Measurements from ENCODE around the gene SDCBP2. TPM values are rescaled to one million over a fixed set of nuclear protein-coding genes. Genes with fewer than 3 reads are reported as not detected.

SDCBP2 gene
- total and polyA plus RNA-seq, 4 donors: 1.9 to 6.1 (median 4.7) TPM

DNA sequence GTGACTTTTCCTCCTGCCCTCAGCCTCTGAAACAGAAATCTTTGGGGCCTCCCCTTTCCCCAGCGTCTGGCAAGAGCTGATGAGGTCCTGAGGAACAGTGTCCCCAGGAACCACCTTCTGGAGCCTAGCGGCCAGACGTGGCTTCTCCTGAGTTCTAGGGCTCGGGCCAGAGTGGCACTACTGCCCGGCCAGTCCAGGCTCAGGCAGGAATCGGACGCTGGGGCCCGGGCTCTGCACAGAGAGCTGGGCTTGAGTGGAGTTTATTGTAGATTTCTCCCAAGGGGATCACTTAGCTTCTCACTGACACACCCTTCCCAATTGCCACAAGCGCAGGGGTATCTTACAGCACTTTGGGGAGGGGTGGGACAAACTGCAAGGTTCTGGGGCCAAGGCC, 20.2 kb downstream of the SDCBP2 start:
- H3K36me3 ChIP-seq (ENCODE audit: control insufficient read depth in 4 of 4, insufficient read depth in 3 of 4, low read depth in 1 of 4, low read length in 3 of 4): peaks cover 0 to 3% (median 0%) of the 10 kb centered on the region in 4 donors
- no peak for DNase-seq (ENCODE audit: low spot score)
- 96% methylated on average over 9 of the region's 9 CpGs for WGBS

DNA sequence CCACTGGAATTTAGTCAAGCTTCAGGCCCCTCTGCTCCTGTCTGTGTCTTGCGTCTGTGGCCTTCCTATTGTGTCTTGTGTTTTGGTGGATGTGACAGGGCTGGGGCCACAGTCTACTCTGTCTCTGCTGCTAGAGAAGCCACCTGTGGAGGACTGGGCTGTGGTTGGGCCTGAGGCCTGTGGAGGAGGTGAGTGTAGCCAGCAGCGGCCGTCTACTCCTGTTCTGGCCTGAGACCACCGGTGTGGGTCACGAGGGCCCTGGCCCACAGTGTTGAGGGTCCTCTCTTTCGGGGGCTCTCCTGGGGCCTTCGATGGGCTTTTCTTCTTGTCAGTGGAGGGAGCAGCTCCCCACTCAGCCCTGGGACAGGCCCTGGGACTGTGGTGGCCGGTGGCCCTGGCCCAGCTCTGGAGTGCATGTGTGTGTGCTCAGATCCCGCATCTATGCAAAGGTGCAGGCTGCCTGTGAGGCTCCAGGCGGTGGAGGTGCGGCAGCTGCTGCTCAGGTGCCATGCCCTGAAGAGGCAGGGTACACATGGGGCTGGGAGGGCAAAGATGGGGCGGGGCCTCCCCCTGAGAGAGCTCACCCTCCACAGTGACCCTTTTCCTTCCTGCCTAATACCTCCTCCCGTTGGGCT, 20.8 kb downstream of the SDCBP2 start:
- Histone ChIP-seq H3K27ac (ENCODE audit: low read depth in 1 of 2, low read length in 2 of 2) (no peak overlapping the region), H3K4me3 (ENCODE audit: low read depth in 1 of 3, low read length in 3 of 3) (no peak overlapping the region), H3K9ac (ENCODE audit: low read depth in 1 of 2, low read length in 2 of 2) (no peak overlapping the region), H3K36me3 (ENCODE audit: control insufficient read depth in 4 of 4, insufficient read depth in 3 of 4, low read depth in 1 of 4, low read length in 3 of 4) (peaks cover 0 to 3% (median 0%) of the 10 kb centered on the region in 4 donors), H3K27me3 (ENCODE audit: control insufficient read depth in 4 of 4, insufficient read depth in 4 of 4, low read length in 3 of 4) (no peaks in the 10 kb centered on the region), H3K4me1 (ENCODE audit: control insufficient read depth in 4 of 4, insufficient read depth in 4 of 4, low read length in 3 of 4) (peaks cover 0 to under 1% (median 0%) of the 10 kb centered on the region in 4 donors), H3K9me3 (ENCODE audit: control insufficient read depth in 4 of 4, low read length in 3 of 4) (no peaks in the 10 kb centered on the region)
- TF ChIP-seq HNF4G (IDR thresholded peaks at IDR 0.05) (no peak), RAD21 (IDR thresholded peaks at IDR 0.05) (no peak), NR2F2 (IDR thresholded peaks at IDR 0.05) (no peak)
- WGBS: 95% methylated on average over 13 of the region's 13 CpGs
- no peak for DNase-seq (ENCODE audit: low spot score)

More for the DNA sequence above, 20.2 kb downstream of the SDCBP2 start:
- Histone ChIP-seq H3K4me1 (ENCODE audit: control insufficient read depth in 4 of 4, insufficient read depth in 4 of 4, low read length in 3 of 4) (peaks cover 0 to 5% (median 2%) of the 10 kb centered on the region in 4 donors), H3K9me3 (ENCODE audit: control insufficient read depth in 4 of 4, low read length in 3 of 4) (no peaks in the 10 kb centered on the region), H3K4me3 (ENCODE audit: low read depth in 1 of 3, low read length in 3 of 3) (no peak overlapping the region), H3K27me3 (ENCODE audit: control insufficient read depth in 4 of 4, insufficient read depth in 4 of 4, low read length in 3 of 4) (no peaks in the 10 kb centered on the region), H3K27ac (ENCODE audit: low read depth in 1 of 2, low read length in 2 of 2) (no peak overlapping the region), H3K9ac (ENCODE audit: low read depth in 1 of 2, low read length in 2 of 2) (no peak overlapping the region)
- no peak for TF ChIP-seq HNF4A (conservative IDR thresholded peaks at IDR 0.05)
- TF ChIP-seq RXRA (IDR thresholded peaks at IDR 0.05): no peak
- TF ChIP-seq NR2F2 (IDR thresholded peaks at IDR 0.05): no peak

DNA sequence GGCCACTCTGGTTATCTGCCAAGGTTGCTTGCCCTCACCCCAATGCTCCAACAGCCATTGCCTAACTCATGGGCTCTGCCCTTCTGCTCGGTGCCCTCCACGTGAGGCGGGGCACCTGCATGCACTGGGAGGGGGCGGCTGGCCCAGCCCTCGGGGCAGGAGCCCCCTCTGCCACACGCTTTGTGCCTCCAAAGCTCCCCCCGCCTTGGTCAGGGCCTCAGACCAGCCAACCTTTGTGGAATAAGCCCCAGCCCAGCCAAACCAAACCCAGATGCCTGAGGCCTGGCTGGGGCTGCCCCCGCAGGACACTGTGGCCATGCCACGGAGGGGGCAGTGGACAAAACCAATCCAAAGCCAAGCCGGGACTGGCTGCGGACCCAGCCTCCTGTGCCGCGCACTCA, 21.4 kb downstream of the SDCBP2 start:
- Histone ChIP-seq H3K9ac (ENCODE audit: low read depth in 1 of 2, low read length in 2 of 2) (no peak overlapping the region), H3K4me3 (ENCODE audit: low read depth in 1 of 3, low read length in 3 of 3) (no peak overlapping the region), H3K27me3 (ENCODE audit: control insufficient read depth in 4 of 4, insufficient read depth in 4 of 4, low read length in 3 of 4) (no peaks in the 10 kb centered on the region), H3K9me3 (ENCODE audit: control insufficient read depth in 4 of 4, low read length in 3 of 4) (no peaks in the 10 kb centered on the region), H3K27ac (ENCODE audit: low read depth in 1 of 2, low read length in 2 of 2) (no peak overlapping the region), H3K36me3 (ENCODE audit: control insufficient read depth in 4 of 4, insufficient read depth in 3 of 4, low read depth in 1 of 4, low read length in 3 of 4) (peaks cover 0 to 3% (median 0%) of the 10 kb centered on the region in 4 donors), H3K4me1 (ENCODE audit: control insufficient read depth in 4 of 4, insufficient read depth in 4 of 4, low read length in 3 of 4) (no peaks in the 10 kb centered on the region)
- no peak for DNase-seq (ENCODE audit: low spot score)
- TF ChIP-seq FOXA2 (IDR thresholded peaks at IDR 0.05): no peak
- no peak for TF ChIP-seq RAD21 (IDR thresholded peaks at IDR 0.05)
- TF ChIP-seq, protein P1, sequence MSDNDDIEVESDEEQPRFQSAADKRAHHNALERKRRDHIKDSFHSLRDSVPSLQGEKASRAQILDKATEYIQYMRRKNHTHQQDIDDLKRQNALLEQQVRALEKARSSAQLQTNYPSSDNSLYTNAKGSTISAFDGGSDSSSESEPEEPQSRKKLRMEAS (IDR thresholded peaks at IDR 0.05): no peak
- TF ChIP-seq, protein P2, sequence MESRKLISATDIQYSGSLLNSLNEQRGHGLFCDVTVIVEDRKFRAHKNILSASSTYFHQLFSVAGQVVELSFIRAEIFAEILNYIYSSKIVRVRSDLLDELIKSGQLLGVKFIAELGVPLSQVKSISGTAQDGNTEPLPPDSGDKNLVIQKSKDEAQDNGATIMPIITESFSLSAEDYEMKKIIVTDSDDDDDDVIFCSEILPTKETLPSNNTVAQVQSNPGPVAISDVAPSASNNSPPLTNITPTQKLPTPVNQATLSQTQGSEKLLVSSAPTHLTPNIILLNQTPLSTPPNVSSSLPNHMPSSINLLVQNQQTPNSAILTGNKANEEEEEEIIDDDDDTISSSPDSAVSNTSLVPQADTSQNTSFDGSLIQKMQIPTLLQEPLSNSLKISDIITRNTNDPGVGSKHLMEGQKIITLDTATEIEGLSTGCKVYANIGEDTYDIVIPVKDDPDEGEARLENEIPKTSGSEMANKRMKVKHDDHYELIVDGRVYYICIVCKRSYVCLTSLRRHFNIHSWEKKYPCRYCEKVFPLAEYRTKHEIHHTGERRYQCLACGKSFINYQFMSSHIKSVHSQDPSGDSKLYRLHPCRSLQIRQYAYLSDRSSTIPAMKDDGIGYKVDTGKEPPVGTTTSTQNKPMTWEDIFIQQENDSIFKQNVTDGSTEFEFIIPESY (IDR thresholded peaks at IDR 0.05): no peak
- no peak for TF ChIP-seq GABPA (IDR thresholded peaks at IDR 0.05 in 1 of 2, conservative IDR thresholded peaks at IDR 0.05 in 1 of 2)
- TF ChIP-seq, protein P3, sequence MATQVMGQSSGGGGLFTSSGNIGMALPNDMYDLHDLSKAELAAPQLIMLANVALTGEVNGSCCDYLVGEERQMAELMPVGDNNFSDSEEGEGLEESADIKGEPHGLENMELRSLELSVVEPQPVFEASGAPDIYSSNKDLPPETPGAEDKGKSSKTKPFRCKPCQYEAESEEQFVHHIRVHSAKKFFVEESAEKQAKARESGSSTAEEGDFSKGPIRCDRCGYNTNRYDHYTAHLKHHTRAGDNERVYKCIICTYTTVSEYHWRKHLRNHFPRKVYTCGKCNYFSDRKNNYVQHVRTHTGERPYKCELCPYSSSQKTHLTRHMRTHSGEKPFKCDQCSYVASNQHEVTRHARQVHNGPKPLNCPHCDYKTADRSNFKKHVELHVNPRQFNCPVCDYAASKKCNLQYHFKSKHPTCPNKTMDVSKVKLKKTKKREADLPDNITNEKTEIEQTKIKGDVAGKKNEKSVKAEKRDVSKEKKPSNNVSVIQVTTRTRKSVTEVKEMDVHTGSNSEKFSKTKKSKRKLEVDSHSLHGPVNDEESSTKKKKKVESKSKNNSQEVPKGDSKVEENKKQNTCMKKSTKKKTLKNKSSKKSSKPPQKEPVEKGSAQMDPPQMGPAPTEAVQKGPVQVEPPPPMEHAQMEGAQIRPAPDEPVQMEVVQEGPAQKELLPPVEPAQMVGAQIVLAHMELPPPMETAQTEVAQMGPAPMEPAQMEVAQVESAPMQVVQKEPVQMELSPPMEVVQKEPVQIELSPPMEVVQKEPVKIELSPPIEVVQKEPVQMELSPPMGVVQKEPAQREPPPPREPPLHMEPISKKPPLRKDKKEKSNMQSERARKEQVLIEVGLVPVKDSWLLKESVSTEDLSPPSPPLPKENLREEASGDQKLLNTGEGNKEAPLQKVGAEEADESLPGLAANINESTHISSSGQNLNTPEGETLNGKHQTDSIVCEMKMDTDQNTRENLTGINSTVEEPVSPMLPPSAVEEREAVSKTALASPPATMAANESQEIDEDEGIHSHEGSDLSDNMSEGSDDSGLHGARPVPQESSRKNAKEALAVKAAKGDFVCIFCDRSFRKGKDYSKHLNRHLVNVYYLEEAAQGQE (IDR thresholded peaks at IDR 0.05): no peak
- no peak for TF ChIP-seq HNF4A (conservative IDR thresholded peaks at IDR 0.05)
- TF ChIP-seq SP1 (IDR thresholded peaks at IDR 0.05): no peak
- TF ChIP-seq, protein P4, sequence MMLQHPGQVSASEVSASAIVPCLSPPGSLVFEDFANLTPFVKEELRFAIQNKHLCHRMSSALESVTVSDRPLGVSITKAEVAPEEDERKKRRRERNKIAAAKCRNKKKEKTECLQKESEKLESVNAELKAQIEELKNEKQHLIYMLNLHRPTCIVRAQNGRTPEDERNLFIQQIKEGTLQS (IDR thresholded peaks at IDR 0.05): no peak
- TF ChIP-seq YY1 (IDR thresholded peaks at IDR 0.05): no peak
- no peak for TF ChIP-seq EGR1 (IDR thresholded peaks at IDR 0.05; ENCODE audit: low read depth in 2 of 2)
- TF ChIP-seq NR2F2 (IDR thresholded peaks at IDR 0.05): no peak
- no peak for TF ChIP-seq FOXA1 (IDR thresholded peaks at IDR 0.05)
- TF ChIP-seq, protein P5, sequence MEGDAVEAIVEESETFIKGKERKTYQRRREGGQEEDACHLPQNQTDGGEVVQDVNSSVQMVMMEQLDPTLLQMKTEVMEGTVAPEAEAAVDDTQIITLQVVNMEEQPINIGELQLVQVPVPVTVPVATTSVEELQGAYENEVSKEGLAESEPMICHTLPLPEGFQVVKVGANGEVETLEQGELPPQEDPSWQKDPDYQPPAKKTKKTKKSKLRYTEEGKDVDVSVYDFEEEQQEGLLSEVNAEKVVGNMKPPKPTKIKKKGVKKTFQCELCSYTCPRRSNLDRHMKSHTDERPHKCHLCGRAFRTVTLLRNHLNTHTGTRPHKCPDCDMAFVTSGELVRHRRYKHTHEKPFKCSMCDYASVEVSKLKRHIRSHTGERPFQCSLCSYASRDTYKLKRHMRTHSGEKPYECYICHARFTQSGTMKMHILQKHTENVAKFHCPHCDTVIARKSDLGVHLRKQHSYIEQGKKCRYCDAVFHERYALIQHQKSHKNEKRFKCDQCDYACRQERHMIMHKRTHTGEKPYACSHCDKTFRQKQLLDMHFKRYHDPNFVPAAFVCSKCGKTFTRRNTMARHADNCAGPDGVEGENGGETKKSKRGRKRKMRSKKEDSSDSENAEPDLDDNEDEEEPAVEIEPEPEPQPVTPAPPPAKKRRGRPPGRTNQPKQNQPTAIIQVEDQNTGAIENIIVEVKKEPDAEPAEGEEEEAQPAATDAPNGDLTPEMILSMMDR (IDR thresholded peaks at IDR 0.05; ENCODE audit: low read depth, low read length, missing input control): no peak
- no peak for TF ChIP-seq TAF1 (conservative IDR thresholded peaks at IDR 0.05)
- TF ChIP-seq RXRA (IDR thresholded peaks at IDR 0.05): no peak
- WGBS: 95% methylated on average over 13 of the region's 13 CpGs
